Nephron (organoid): ENCODE data around the gene PI4K2A.
"Not testable (repeated sequence)": the region's sequence is repeated elsewhere in the genome, so short reads cannot be mapped to it uniquely, and the experiment has no call there.

Source experiments
- H3K27ac Mint-ChIP-seq, 3 experiments: 2 replicates each; pipeline ENCODE4 v1.8.0; 2020; ENCODE audit warnings: mixed read lengths in 3 of 3, mild to moderate bottlenecking in 2 of 3, moderate library complexity in 1 of 3
- H3K27me3 Mint-ChIP-seq: 2 replicates; pipeline ENCODE4 v1.8.0; 2021; ENCODE audit warnings: low read depth, mild to moderate bottlenecking, moderate library complexity, mixed read lengths
- H3K36me3 Mint-ChIP-seq: 2 replicates; pipeline ENCODE4 v1.8.0; 2020; ENCODE audit warnings: low read depth, mixed read lengths
- H3K4me1 Mint-ChIP-seq: 2 replicates; pipeline ENCODE4 v1.8.0; 2020; ENCODE audit warnings: mixed read lengths
- H3K4me3 Mint-ChIP-seq, 3 experiments: 2 replicates each; pipeline ENCODE4 v1.8.0; 2020; ENCODE audit warnings: mild to moderate bottlenecking in 3 of 3, mixed read lengths in 3 of 3, moderate library complexity in 2 of 3
- H3K9me3 Mint-ChIP-seq: 2 replicates; pipeline ENCODE4 v1.8.0; 2020; ENCODE audit warnings: mixed read lengths
- TF ChIP-seq, protein P1 (sequence below), 3 experiments: fragments of 200-600 bp; sonication (generic); IDR thresholded peaks; one replicate each; pipeline ENCODE4 v1.5.0; 2021; ENCODE audit warnings: antibody characterized with exemption in 3 of 3; ENCODE audit not compliant: unreplicated experiment in 3 of 3

Gene PI4K2A

DNA sequence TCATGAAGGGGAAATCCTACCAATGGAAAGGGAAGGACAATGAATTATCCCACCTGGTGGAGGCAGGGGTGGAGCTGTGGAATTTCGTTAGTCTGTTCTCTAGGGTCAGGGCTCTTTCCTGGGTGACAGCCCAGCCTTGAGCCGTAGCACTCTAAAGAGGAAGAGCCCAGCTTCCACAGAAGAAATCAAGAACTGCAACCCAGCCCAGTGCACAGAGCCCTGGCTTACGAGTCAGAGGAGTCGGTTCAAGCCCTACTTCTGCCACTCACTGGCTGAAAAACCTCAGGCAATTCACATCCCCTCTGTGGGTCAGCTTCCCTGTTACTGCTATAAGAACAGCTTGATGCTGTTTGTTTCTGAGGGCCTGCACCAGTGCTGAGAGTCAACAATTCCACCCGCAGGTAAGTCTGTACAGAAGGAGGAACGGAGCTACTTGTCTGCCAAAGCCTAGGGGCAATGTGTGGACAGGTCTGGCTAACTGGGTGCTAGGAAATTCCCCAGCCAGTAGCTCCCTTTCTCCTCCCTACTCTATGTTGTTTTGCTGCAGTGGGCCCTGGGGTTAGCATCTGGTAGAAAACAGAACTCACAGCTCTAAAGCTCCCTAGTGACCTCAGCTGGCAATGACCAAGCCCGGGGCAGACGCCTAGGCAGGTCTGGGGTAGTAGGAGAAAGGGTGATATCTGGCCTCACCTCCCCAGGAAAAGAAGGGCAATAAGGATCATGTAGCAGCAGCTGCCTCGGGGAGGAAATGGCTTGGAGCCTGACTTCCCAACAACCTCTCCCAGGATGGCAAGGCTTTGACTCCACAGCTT is 43.3 kb downstream of the PI4K2A start:
- TF ChIP-seq, protein P1, sequence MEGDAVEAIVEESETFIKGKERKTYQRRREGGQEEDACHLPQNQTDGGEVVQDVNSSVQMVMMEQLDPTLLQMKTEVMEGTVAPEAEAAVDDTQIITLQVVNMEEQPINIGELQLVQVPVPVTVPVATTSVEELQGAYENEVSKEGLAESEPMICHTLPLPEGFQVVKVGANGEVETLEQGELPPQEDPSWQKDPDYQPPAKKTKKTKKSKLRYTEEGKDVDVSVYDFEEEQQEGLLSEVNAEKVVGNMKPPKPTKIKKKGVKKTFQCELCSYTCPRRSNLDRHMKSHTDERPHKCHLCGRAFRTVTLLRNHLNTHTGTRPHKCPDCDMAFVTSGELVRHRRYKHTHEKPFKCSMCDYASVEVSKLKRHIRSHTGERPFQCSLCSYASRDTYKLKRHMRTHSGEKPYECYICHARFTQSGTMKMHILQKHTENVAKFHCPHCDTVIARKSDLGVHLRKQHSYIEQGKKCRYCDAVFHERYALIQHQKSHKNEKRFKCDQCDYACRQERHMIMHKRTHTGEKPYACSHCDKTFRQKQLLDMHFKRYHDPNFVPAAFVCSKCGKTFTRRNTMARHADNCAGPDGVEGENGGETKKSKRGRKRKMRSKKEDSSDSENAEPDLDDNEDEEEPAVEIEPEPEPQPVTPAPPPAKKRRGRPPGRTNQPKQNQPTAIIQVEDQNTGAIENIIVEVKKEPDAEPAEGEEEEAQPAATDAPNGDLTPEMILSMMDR (IDR thresholded peaks at IDR 0.05; ENCODE audit: unreplicated experiment in 3 of 3) = no peak
- no peaks in the 10 kb centered on the region for H3K36me3 Mint-ChIP-seq
- H3K4me1 Mint-ChIP-seq = peaks cover 25% of the 10 kb centered on the region
- H3K9me3 Mint-ChIP-seq = no peaks in the 10 kb centered on the region
- peak overlapping the region in 2 of 3 experiments; percentile 19 to 26 for H3K27ac Mint-ChIP-seq
- peak overlapping the region in 2 of 3 experiments; percentile 31 to 52 for H3K4me3 Mint-ChIP-seq
- H3K27me3 Mint-ChIP-seq = no peaks in the 10 kb centered on the region

DNA sequence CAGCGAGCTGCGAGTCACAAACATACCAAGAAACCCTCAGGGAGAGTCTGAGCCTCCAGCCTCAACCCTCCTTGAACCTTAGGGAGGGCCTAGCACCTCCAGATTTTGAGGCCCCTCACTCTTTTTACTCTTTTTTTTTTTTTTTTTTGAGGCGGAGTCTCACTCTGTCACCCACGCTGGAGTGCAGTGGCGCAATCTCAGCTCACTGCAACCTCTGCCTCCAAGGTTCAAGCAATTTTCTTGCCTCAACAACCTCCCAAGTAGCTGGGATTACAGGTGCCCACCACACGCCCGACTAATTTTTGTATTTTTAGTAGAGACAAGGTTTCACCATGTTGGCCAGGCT is 43.9 kb downstream of the PI4K2A start:
- not testable (repeated sequence) for H3K27ac Mint-ChIP-seq, H3K9me3 Mint-ChIP-seq, H3K4me3 Mint-ChIP-seq, H3K36me3 Mint-ChIP-seq, H3K27me3 Mint-ChIP-seq
- H3K4me1 Mint-ChIP-seq = peaks cover 25% of the 10 kb centered on the region

DNA sequence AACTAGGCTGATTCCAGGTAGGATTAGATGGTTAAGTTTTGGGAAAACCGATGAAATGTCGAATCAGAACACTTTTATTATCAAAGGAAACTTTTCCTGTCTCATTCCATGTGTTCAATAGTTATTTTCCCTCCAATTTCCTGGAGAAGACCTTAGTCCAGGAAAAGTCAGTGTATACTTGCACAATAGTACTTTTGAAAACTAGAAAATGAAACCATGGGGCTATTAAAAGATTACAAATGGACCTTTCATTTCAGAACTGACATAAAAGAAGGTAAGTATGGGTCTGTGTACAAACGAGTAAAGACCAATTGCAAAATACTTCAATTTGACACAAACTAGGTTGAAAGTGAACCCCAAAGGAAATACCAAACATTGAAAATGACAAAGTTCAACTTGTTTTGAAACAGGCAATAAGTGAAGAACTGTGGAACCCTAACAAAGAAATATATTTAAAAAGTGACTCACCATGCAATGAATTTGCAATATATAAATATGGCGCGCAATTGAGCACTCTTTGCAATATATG is 44.5 kb downstream of the PI4K2A start:
- H3K4me1 Mint-ChIP-seq = peaks cover 25% of the 10 kb centered on the region

DNA sequence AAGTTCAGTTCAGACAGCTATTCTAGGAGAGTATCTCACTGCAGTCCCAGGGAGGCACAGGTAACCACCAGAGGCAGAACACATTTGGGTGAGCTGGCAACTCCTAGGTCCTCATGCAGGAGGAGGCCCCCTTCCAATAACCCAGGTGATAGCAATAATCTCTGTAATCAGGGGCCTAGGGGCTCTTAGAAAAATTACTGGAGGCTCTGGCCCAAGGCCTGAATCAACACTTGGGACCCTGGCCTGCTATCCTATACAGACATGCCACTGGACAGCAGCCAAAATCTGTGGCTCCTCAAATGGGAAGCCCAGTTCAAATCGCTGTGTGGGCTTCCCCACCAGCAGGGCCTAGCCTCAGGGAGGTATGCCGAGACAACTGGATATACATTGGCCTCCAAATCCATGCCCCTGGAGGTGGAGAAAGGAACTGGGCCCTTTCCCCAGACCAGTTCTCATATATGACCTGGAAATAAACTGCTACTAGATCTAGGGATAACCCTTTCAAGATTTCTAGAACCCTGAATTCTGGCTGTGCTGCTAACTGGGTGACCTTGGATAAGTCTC is 45.0 kb downstream of the PI4K2A start:
- peaks cover 25% of the 10 kb centered on the region for H3K4me1 Mint-ChIP-seq
- H3K27ac Mint-ChIP-seq = no peak overlapping the region
- TF ChIP-seq, protein P1 (IDR thresholded peaks at IDR 0.05; ENCODE audit: unreplicated experiment in 3 of 3) = peak; percentile 19 to 25 (median 20)
- H3K27me3 Mint-ChIP-seq = no peaks in the 10 kb centered on the region
- H3K36me3 Mint-ChIP-seq = no peaks in the 10 kb centered on the region
- H3K9me3 Mint-ChIP-seq = no peaks in the 10 kb centered on the region
- peak overlapping the region; percentile 87 to 91 (median 89) for H3K4me3 Mint-ChIP-seq

More for the DNA sequence above, 44.5 kb downstream of the PI4K2A start:
- H3K27ac Mint-ChIP-seq = no peak overlapping the region
- peak overlapping the region; percentile 46 to 89 (median 78) for H3K4me3 Mint-ChIP-seq
- H3K27me3 Mint-ChIP-seq = no peaks in the 10 kb centered on the region
- TF ChIP-seq, protein P1 (IDR thresholded peaks at IDR 0.05; ENCODE audit: unreplicated experiment in 3 of 3) = no peak
- H3K36me3 Mint-ChIP-seq = no peaks in the 10 kb centered on the region
- H3K9me3 Mint-ChIP-seq = no peaks in the 10 kb centered on the region

DNA sequence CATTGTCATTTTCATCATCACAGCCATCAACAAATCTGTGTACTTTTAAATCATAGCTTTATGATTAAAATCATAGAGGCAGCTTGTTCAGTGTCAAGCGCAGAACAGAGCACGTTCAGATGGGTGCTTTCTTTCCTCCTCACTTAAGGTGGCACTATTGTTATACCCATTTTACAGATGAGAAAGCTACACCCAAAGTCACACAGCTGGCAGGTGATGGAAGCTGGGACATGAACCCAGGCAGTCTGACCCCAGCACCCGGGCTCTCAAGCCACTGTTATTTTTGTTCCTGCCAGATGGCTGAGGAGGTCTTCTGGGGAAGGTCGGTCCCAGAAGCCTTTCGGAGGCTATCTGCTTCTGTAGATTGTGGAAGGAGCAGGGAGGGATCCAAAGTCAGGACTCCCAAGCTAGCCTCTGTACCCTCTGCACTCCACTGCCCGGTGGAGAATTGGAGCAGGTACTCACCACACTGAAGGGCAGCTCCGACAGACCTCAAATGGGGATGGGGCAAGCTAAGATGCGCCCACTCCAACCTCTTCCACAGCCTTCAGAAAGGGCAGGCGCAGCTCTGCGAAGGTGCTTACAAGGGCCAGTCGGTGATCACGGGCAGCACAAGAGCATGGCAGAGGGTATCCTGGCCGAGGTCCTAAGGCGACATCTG is 46.0 kb downstream of the PI4K2A start:
- H3K27ac Mint-ChIP-seq = peak overlapping the region in 1 of 3 experiments; percentile 69
- H3K4me3 Mint-ChIP-seq = peak overlapping the region; percentile 87 to 91 (median 89)
- no peaks in the 10 kb centered on the region for H3K36me3 Mint-ChIP-seq
- TF ChIP-seq, protein P1 (IDR thresholded peaks at IDR 0.05; ENCODE audit: unreplicated experiment in 3 of 3) = no peak
- no peaks in the 10 kb centered on the region for H3K9me3 Mint-ChIP-seq
- no peaks in the 10 kb centered on the region for H3K27me3 Mint-ChIP-seq
- peaks cover 25% of the 10 kb centered on the region for H3K4me1 Mint-ChIP-seq
